Neural cell (in vitro differentiated cells): ENCODE data around the gene NATD1. TPM values are rescaled to one million over a fixed set of nuclear protein-coding genes. Genes with fewer than 3 reads are reported as not detected.

ENCODE experiments used
- H2AFZ ChIP-seq: fragments of 200-600, 300-800 bp; sonication (generic), shearing (Covaris generic); 2 replicates; pipeline ENCODE4 v1.6.0; 2014; ENCODE audit warnings: low read depth, mild to moderate bottlenecking, antibody characterized with exemption, low read length, moderate library complexity
- H3F3A ChIP-seq: fragments of 200-600 bp; shearing (Covaris generic); 2 replicates; pipeline ENCODE4 v1.6.1; 2016; ENCODE audit warnings: mild to moderate bottlenecking, moderate library complexity, mixed read lengths, antibody characterized with exemption, low read length; ENCODE audit not compliant: insufficient read depth, poor library complexity, severe bottlenecking
- H3K27ac ChIP-seq: fragments of 200-600, 300-800 bp; sonication (generic), shearing (Covaris generic); 2 replicates; pipeline ENCODE4 v1.5.1; 2014; ENCODE audit warnings: mild to moderate bottlenecking, low read length, moderate library complexity
- H3K27me3 ChIP-seq: fragments of 300-800, 200-600 bp; sonication (generic), shearing (Covaris generic); 2 replicates; pipeline ENCODE4 v1.6.0; 2014; ENCODE audit warnings: mild to moderate bottlenecking, low read depth, low read length, moderate library complexity; ENCODE audit not compliant: insufficient read depth
- H3K36me3 ChIP-seq: fragments of 300-800, 200-600 bp; sonication (generic), shearing (Covaris generic); 2 replicates; pipeline ENCODE4 v1.5.1; 2014; ENCODE audit warnings: mild to moderate bottlenecking, antibody characterized with exemption, low read length, moderate library complexity; ENCODE audit not compliant: insufficient read depth
- H3K4me2 ChIP-seq: fragments of 300-800, 200-600 bp; sonication (generic), shearing (Covaris generic); 2 replicates; pipeline ENCODE4 v1.6.0; 2014; ENCODE audit warnings: mild to moderate bottlenecking, low read length
- H3K4me3 ChIP-seq: fragments of 300-800, 200-600 bp; sonication (generic), shearing (Covaris generic); 2 replicates; pipeline ENCODE4 v1.5.1; 2014; ENCODE audit warnings: mild to moderate bottlenecking, low read length, moderate library complexity
- H3K79me2 ChIP-seq: fragments of 200-600 bp; shearing (Covaris generic); replicated peaks from 2 replicates; pipeline ENCODE4 v1.6.0; 2014; ENCODE audit warnings: mild to moderate bottlenecking, low read length, moderate library complexity; ENCODE audit not compliant: insufficient read depth
- H3K9ac ChIP-seq: fragments of 300-800, 200-600 bp; sonication (generic), shearing (Covaris generic); 2 replicates; pipeline ENCODE4 v1.6.1; 2016; ENCODE audit warnings: mild to moderate bottlenecking, low read length, mixed read lengths
- H3K9me2 ChIP-seq: fragments of 200-600 bp; shearing (Covaris generic); 2 replicates; pipeline ENCODE4 v1.6.1; 2016; ENCODE audit warnings: mild to moderate bottlenecking, low read length, mixed read lengths; ENCODE audit not compliant: insufficient read depth
- H3K9me3 ChIP-seq: fragments of 200-600, 300-800 bp; sonication (generic), shearing (Covaris generic); 2 replicates; pipeline ENCODE4 v1.6.1; 2016; ENCODE audit warnings: mild to moderate bottlenecking, mixed run types, low read length, moderate library complexity, mixed read lengths
- H4K20me1 ChIP-seq: fragments of 200-600 bp; shearing (Covaris generic); 2 replicates; pipeline ENCODE4 v1.6.1; 2016; ENCODE audit warnings: mild to moderate bottlenecking, mixed run types; ENCODE audit not compliant: insufficient read depth
- EP300 ChIP-seq: fragments of 450-650 bp; conservative IDR thresholded peaks from 2 replicates; pipeline ENCODE4 v1.6.1; 2014; ENCODE audit warnings: antibody characterized with exemption, mild to moderate bottlenecking, moderate library complexity; ENCODE audit not compliant: poor library complexity, severe bottlenecking
- EZH2 ChIP-seq: fragments of 200-600, 300-800 bp; shearing (Covaris generic), sonication (generic); IDR thresholded peaks from 2 replicates; pipeline ENCODE4 v1.6.1; 2014; ENCODE audit warnings: antibody characterized with exemption, low read length, borderline replicate concordance, mild to moderate bottlenecking; ENCODE audit not compliant: insufficient read depth, poor library complexity, severe bottlenecking
- MXI1 ChIP-seq: fragments of 450-650 bp; conservative IDR thresholded peaks from 2 replicates; pipeline ENCODE4 v1.6.1; 2014; ENCODE audit warnings: antibody characterized with exemption, mild to moderate bottlenecking; ENCODE audit not compliant: poor library complexity, severe bottlenecking
- POLR2AphosphoS5 ChIP-seq: IDR thresholded peaks from 2 replicates; pipeline ENCODE4 v1.6.1; 2012
- RAD21 ChIP-seq: fragments of 450-650 bp; conservative IDR thresholded peaks from 2 replicates; pipeline ENCODE4 v1.6.1; 2014; ENCODE audit warnings: antibody characterized with exemption, mild to moderate bottlenecking, moderate library complexity
- SMC3 ChIP-seq: fragments of 450-650 bp; conservative IDR thresholded peaks from 2 replicates; pipeline ENCODE4 v1.6.1; 2014; ENCODE audit warnings: antibody characterized with exemption, mild to moderate bottlenecking, moderate library complexity; ENCODE audit not compliant: poor library complexity
- TAF1 ChIP-seq: IDR thresholded peaks from 2 replicates; pipeline ENCODE4 v1.6.1; 2012; ENCODE audit warnings: low read depth
- polyA plus RNA-seq: library from polyadenylated mRNA; depleted of rRNA; stranded (reverse); fragments of >200 nt; gene quantifications from 2 replicates; pipeline ENCODE4 v1.2.3, GENCODE V29; 2014
- TF ChIP-seq, protein P1 (sequence below): fragments of 450-650 bp; IDR thresholded peaks from 2 replicates; pipeline ENCODE4 v1.5.1; 2014; ENCODE audit warnings: antibody characterized with exemption, mild to moderate bottlenecking, moderate library complexity; ENCODE audit not compliant: poor library complexity, severe bottlenecking
- TF ChIP-seq, protein P2 (sequence below): IDR thresholded peaks from 2 replicates; pipeline ENCODE4 v1.6.1; 2012; ENCODE audit warnings: borderline replicate concordance

NATD1 gene
- polyA plus RNA-seq, 1 donor from 2014 or later, result 2.8 TPM

GRCh38 chr17:21272250-21272649 is 19.0 kb upstream of the NATD1 start:
- Histone ChIP-seq H3K9me2 (no peaks in the 10 kb centered on the region), H3K4me3 (no peak overlapping the region), H3K9me3 (no peaks in the 10 kb centered on the region), H3K79me2 (no peaks in the 10 kb centered on the region), H3K27me3 (peaks cover 12% of the 10 kb centered on the region), H3K36me3 (no peaks in the 10 kb centered on the region), H3K27ac (no peak overlapping the region), H3K9ac (no peak overlapping the region), H4K20me1 (no peaks in the 10 kb centered on the region), H3K4me2 (no peak overlapping the region), H3F3A (no peaks in the 10 kb centered on the region), H2AFZ (no peak overlapping the region)
- TF ChIP-seq POLR2AphosphoS5 (no peak), MXI1 (no peak), TAF1 (no peak), RAD21 (no peak), EP300 (no peak)
- TF ChIP-seq, protein P1, sequence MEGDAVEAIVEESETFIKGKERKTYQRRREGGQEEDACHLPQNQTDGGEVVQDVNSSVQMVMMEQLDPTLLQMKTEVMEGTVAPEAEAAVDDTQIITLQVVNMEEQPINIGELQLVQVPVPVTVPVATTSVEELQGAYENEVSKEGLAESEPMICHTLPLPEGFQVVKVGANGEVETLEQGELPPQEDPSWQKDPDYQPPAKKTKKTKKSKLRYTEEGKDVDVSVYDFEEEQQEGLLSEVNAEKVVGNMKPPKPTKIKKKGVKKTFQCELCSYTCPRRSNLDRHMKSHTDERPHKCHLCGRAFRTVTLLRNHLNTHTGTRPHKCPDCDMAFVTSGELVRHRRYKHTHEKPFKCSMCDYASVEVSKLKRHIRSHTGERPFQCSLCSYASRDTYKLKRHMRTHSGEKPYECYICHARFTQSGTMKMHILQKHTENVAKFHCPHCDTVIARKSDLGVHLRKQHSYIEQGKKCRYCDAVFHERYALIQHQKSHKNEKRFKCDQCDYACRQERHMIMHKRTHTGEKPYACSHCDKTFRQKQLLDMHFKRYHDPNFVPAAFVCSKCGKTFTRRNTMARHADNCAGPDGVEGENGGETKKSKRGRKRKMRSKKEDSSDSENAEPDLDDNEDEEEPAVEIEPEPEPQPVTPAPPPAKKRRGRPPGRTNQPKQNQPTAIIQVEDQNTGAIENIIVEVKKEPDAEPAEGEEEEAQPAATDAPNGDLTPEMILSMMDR, result no peak

DNA sequence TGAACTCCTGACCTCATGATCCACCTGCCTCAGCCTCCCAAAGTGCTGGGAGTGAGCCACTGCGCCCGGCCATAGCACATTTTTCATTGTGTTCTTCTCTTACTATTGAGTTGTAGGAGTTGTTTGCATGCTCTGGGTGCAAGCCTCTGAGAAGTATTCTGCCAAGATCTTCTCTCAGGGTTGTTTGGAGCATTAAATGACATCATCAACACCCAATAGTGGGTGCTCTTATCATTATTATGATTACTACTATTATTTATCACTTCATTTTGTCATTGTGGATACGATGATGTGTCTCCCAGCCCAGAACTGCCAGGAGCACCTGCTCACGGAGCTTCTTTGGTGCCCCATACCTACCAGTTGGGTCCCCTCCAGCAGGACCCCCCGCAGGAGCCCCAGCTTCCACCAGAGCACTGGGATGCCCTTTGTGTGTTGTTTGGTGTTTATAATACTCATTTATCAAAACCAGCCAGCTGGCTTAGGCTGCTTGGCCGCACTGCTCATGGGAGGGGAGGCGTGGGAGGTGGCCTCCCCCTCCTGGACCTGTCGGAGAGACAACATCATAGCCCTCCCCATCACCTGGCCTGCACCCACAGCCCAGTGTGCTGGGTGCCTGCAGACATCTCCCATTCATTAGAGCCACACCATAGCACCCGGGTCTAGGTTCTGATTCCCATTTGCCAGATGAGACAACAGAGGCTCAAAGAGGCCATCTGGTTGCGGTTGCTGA is 18.4 kb upstream of the NATD1 start:
- H2AFZ ChIP-seq, result no peak overlapping the region
- no peaks in the 10 kb centered on the region for H3F3A ChIP-seq
- peaks cover 7% of the 10 kb centered on the region for H3K27me3 ChIP-seq
- H3K9ac ChIP-seq, result no peak overlapping the region
- no peaks in the 10 kb centered on the region for H3K79me2 ChIP-seq
- no peak overlapping the region for H3K4me3 ChIP-seq
- no peaks in the 10 kb centered on the region for H3K36me3 ChIP-seq
- no peak for TF ChIP-seq TAF1
- TF ChIP-seq SMC3, result no peak
- TF ChIP-seq, protein P1, result no peak
- TF ChIP-seq EZH2, result no peak
- TF ChIP-seq, protein P2, sequence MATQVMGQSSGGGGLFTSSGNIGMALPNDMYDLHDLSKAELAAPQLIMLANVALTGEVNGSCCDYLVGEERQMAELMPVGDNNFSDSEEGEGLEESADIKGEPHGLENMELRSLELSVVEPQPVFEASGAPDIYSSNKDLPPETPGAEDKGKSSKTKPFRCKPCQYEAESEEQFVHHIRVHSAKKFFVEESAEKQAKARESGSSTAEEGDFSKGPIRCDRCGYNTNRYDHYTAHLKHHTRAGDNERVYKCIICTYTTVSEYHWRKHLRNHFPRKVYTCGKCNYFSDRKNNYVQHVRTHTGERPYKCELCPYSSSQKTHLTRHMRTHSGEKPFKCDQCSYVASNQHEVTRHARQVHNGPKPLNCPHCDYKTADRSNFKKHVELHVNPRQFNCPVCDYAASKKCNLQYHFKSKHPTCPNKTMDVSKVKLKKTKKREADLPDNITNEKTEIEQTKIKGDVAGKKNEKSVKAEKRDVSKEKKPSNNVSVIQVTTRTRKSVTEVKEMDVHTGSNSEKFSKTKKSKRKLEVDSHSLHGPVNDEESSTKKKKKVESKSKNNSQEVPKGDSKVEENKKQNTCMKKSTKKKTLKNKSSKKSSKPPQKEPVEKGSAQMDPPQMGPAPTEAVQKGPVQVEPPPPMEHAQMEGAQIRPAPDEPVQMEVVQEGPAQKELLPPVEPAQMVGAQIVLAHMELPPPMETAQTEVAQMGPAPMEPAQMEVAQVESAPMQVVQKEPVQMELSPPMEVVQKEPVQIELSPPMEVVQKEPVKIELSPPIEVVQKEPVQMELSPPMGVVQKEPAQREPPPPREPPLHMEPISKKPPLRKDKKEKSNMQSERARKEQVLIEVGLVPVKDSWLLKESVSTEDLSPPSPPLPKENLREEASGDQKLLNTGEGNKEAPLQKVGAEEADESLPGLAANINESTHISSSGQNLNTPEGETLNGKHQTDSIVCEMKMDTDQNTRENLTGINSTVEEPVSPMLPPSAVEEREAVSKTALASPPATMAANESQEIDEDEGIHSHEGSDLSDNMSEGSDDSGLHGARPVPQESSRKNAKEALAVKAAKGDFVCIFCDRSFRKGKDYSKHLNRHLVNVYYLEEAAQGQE, result no peak
- TF ChIP-seq MXI1, result no peak
- no peak for TF ChIP-seq EP300
- no peak for TF ChIP-seq RAD21
- no peak for TF ChIP-seq POLR2AphosphoS5
- no peaks in the 10 kb centered on the region for H4K20me1 ChIP-seq
- H3K9me2 ChIP-seq, result no peaks in the 10 kb centered on the region
- H3K27ac ChIP-seq, result no peak overlapping the region
- H3K4me2 ChIP-seq, result no peak overlapping the region
- H3K9me3 ChIP-seq, result no peaks in the 10 kb centered on the region
